GM12878 (cell line): ENCODE results near the gene HDDC3. TPM values are rescaled to one million over a fixed set of nuclear protein-coding genes. Genes with fewer than 3 reads are reported as not detected.

Experiments
- ATF7 ChIP-seq: fragments of 450-650 bp; IDR thresholded peaks from 2 replicates; pipeline ENCODE4 v1.6.1; 2016; ENCODE audit warnings: low read depth, mild to moderate bottlenecking
- BHLHE40 ChIP-seq, 2 experiments: fragments of 450-650 bp in 1 of 2; IDR thresholded peaks; 2 replicates each; pipeline ENCODE4 v1.6.1; 2011 to 2017; ENCODE audit warnings: low read depth in 2 of 2, borderline replicate concordance in 1 of 2, improper control_type of control experiment in 1 of 2, low read length in 1 of 2, mild to moderate bottlenecking in 1 of 2
- ESRRA ChIP-seq: IDR thresholded peaks from 2 replicates; pipeline ENCODE4 v1.6.1; 2012; ENCODE audit warnings: mild to moderate bottlenecking, low read length, improper control_type of control experiment
- FOS ChIP-seq: IDR thresholded peaks from 3 replicates; pipeline ENCODE4 v1.6.1; 2011; ENCODE audit warnings: borderline replicate concordance; ENCODE audit not compliant: insufficient read length; ENCODE audit errors: extremely low read depth
- NR2C2 ChIP-seq: IDR thresholded peaks from 2 replicates; pipeline ENCODE4 v1.6.1; 2011; ENCODE audit warnings: borderline replicate concordance, low read depth; ENCODE audit not compliant: control insufficient read depth, insufficient read length
- SMAD1 ChIP-seq: fragments of 450-650 bp; IDR thresholded peaks from 2 replicates; pipeline ENCODE4 v1.6.1; 2018; ENCODE audit warnings: mild to moderate bottlenecking, low read depth; ENCODE audit not compliant: partially characterized antibody
- STAT3 ChIP-seq: IDR thresholded peaks from 2 replicates; pipeline ENCODE4 v1.6.1; 2011; ENCODE audit warnings: low read depth, low read length, improper control_type of control experiment
- TAF1 ChIP-seq: IDR thresholded peaks from 2 replicates; pipeline ENCODE4 v1.6.1; 2011; ENCODE audit warnings: mild to moderate bottlenecking, low read depth, low read length, borderline replicate concordance
- polyA plus RNA-seq, 11 experiments: library from polyadenylated mRNA; depleted of rRNA in 4 of 11; unstranded in 6 of 11; stranded (reverse) in 5 of 11; fragments of >200 nt; fragmentation: Nextera tagmentation in 4 of 11; fragmentation: Illumina TruSeq in 1 of 11; extraction: Ambion mirVana in 4 of 11; extraction: Trizol in 1 of 11; gene quantifications; 1 replicate in 1 of 11; 2 replicates in 10 of 11; pipeline versions ENCODE4 v1.2.1 to v1.2.3, GENCODE V29; 2011 to 2016; ENCODE audit warnings: inconsistent platforms in 2 of 11, missing spikeins in 2 of 11, low read depth in 1 of 11
- total RNA-seq, 4 experiments: library from RNA; depleted of rRNA in 3 of 4; stranded (reverse); fragments of >200 nt in 3 of 4; fragmentation: Illumina TruSeq in 1 of 4; extraction: Trizol in 1 of 4; gene quantifications; 2 replicates each; pipeline versions ENCODE4 v1.2.1 to v1.2.3, GENCODE V29; 2013 to 2021
- TF ChIP-seq, protein P1 (sequence below): fragments of 450-650 bp; IDR thresholded peaks from 2 replicates; pipeline ENCODE4 v1.6.1; 2016; ENCODE audit warnings: mild to moderate bottlenecking
- TF ChIP-seq, protein P2 (sequence below): fragments of 450-650 bp; formaldehyde crosslinking; IDR thresholded peaks from 2 replicates; pipeline ENCODE4 v1.5.0; 2022; ENCODE audit warnings: mild to moderate bottlenecking, missing genetic modification characterization
- TF ChIP-seq, protein P3 (sequence below): fragments of 450-650 bp; conservative IDR thresholded peaks from 2 replicates; pipeline ENCODE4 v1.6.1; 2017; ENCODE audit warnings: mild to moderate bottlenecking, moderate library complexity
- TF ChIP-seq, protein P4 (sequence below): fragments of 450-650 bp; IDR thresholded peaks from 2 replicates; pipeline ENCODE4 v1.6.1; 2017; ENCODE audit warnings: antibody characterized with exemption, mild to moderate bottlenecking, moderate library complexity
- TF ChIP-seq, protein P5 (sequence below): IDR thresholded peaks from 2 replicates; pipeline ENCODE4 v1.6.1; 2012; ENCODE audit warnings: low read depth, low read length, improper control_type of control experiment
- TF ChIP-seq, protein P6 (sequence below), 3 experiments: IDR thresholded peaks in 2 of 3; conservative IDR thresholded peaks in 1 of 3; 2 replicates each; pipeline ENCODE4 v1.5.1; 2011; ENCODE audit warnings: low read depth in 3 of 3, low read length in 3 of 3, mild to moderate bottlenecking in 3 of 3, control low read depth in 2 of 3, moderate library complexity in 2 of 3, inconsistent platforms in 1 of 3, mixed read lengths in 1 of 3; ENCODE audit not compliant: control insufficient read depth in 2 of 3, insufficient read depth in 1 of 3; ENCODE audit errors: extremely low read depth in 1 of 3

HDDC3 gene
- total and polyA plus RNA-seq, 10 of the 15 experiments (the other 5 are each of a cell fraction or from before 2014, with no cell fraction given), result 5.6 to 39.5 (median 23.0) TPM

DNA sequence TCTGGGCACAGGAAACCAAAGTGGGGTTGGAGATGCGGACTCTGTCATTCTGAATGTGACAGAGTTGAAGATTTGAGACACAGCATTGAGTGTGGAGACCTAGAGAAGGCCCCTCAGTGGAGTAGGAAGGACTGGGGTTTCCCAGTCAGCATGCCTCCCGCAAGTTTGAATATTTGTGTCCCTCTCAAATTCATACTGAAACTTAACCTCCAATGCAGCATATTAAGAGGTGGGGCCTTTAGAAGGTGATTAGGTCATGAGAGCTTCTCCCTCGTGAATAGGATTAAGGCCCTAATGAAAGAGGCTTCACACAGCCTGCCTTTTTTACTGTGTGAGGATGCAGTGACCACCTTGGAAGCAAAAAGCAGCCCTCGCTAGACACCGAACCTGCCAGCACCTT lies 8.0 kb downstream of the HDDC3 start (continued):
- TF ChIP-seq, protein P1, sequence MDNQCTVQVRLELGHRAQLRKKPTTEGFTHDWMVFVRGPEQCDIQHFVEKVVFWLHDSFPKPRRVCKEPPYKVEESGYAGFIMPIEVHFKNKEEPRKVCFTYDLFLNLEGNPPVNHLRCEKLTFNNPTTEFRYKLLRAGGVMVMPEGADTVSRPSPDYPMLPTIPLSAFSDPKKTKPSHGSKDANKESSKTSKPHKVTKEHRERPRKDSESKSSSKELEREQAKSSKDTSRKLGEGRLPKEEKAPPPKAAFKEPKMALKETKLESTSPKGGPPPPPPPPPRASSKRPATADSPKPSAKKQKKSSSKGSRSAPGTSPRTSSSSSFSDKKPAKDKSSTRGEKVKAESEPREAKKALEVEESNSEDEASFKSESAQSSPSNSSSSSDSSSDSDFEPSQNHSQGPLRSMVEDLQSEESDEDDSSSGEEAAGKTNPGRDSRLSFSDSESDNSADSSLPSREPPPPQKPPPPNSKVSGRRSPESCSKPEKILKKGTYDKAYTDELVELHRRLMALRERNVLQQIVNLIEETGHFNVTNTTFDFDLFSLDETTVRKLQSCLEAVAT, result no peak
- TF ChIP-seq STAT3 (no peak), ESRRA (no peak), FOS (no peak), SMAD1 (peak; percentile 14), ATF7 (peak; percentile 76), BHLHE40 (IDR thresholded peaks at IDR 0.05; ENCODE audit: borderline replicate concordance in 1 of 2, low read depth in 2 of 2, low read length in 1 of 2) (peak; percentile 43 to 48; a peak in 2 of 4 replicates), TAF1 (no peak), NR2C2 (no peak)
- TF ChIP-seq, protein P2, sequence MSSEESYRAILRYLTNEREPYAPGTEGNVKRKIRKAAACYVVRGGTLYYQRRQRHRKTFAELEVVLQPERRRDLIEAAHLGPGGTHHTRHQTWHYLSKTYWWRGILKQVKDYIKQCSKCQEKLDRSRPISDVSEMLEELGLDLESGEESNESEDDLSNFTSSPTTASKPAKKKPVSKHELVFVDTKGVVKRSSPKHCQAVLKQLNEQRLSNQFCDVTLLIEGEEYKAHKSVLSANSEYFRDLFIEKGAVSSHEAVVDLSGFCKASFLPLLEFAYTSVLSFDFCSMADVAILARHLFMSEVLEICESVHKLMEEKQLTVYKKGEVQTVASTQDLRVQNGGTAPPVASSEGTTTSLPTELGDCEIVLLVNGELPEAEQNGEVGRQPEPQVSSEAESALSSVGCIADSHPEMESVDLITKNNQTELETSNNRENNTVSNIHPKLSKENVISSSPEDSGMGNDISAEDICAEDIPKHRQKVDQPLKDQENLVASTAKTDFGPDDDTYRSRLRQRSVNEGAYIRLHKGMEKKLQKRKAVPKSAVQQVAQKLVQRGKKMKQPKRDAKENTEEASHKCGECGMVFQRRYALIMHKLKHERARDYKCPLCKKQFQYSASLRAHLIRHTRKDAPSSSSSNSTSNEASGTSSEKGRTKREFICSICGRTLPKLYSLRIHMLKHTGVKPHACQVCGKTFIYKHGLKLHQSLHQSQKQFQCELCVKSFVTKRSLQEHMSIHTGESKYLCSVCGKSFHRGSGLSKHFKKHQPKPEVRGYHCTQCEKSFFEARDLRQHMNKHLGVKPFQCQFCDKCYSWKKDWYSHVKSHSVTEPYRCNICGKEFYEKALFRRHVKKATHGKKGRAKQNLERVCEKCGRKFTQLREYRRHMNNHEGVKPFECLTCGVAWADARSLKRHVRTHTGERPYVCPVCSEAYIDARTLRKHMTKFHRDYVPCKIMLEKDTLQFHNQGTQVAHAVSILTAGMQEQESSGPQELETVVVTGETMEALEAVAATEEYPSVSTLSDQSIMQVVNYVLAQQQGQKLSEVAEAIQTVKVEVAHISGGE (CRISPR knock-in tag), result no peak
- TF ChIP-seq, protein P3, sequence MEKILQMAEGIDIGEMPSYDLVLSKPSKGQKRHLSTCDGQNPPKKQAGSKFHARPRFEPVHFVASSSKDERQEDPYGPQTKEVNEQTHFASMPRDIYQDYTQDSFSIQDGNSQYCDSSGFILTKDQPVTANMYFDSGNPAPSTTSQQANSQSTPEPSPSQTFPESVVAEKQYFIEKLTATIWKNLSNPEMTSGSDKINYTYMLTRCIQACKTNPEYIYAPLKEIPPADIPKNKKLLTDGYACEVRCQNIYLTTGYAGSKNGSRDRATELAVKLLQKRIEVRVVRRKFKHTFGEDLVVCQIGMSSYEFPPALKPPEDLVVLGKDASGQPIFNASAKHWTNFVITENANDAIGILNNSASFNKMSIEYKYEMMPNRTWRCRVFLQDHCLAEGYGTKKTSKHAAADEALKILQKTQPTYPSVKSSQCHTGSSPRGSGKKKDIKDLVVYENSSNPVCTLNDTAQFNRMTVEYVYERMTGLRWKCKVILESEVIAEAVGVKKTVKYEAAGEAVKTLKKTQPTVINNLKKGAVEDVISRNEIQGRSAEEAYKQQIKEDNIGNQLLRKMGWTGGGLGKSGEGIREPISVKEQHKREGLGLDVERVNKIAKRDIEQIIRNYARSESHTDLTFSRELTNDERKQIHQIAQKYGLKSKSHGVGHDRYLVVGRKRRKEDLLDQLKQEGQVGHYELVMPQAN, result no peak
- TF ChIP-seq, protein P4, sequence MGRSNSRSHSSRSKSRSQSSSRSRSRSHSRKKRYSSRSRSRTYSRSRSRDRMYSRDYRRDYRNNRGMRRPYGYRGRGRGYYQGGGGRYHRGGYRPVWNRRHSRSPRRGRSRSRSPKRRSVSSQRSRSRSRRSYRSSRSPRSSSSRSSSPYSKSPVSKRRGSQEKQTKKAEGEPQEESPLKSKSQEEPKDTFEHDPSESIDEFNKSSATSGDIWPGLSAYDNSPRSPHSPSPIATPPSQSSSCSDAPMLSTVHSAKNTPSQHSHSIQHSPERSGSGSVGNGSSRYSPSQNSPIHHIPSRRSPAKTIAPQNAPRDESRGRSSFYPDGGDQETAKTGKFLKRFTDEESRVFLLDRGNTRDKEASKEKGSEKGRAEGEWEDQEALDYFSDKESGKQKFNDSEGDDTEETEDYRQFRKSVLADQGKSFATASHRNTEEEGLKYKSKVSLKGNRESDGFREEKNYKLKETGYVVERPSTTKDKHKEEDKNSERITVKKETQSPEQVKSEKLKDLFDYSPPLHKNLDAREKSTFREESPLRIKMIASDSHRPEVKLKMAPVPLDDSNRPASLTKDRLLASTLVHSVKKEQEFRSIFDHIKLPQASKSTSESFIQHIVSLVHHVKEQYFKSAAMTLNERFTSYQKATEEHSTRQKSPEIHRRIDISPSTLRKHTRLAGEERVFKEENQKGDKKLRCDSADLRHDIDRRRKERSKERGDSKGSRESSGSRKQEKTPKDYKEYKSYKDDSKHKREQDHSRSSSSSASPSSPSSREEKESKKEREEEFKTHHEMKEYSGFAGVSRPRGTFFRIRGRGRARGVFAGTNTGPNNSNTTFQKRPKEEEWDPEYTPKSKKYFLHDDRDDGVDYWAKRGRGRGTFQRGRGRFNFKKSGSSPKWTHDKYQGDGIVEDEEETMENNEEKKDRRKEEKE, result no peak
- TF ChIP-seq, protein P5, sequence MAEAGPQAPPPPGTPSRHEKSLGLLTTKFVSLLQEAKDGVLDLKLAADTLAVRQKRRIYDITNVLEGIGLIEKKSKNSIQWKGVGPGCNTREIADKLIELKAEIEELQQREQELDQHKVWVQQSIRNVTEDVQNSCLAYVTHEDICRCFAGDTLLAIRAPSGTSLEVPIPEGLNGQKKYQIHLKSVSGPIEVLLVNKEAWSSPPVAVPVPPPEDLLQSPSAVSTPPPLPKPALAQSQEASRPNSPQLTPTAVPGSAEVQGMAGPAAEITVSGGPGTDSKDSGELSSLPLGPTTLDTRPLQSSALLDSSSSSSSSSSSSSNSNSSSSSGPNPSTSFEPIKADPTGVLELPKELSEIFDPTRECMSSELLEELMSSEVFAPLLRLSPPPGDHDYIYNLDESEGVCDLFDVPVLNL, result no peak
- TF ChIP-seq, protein P6, sequence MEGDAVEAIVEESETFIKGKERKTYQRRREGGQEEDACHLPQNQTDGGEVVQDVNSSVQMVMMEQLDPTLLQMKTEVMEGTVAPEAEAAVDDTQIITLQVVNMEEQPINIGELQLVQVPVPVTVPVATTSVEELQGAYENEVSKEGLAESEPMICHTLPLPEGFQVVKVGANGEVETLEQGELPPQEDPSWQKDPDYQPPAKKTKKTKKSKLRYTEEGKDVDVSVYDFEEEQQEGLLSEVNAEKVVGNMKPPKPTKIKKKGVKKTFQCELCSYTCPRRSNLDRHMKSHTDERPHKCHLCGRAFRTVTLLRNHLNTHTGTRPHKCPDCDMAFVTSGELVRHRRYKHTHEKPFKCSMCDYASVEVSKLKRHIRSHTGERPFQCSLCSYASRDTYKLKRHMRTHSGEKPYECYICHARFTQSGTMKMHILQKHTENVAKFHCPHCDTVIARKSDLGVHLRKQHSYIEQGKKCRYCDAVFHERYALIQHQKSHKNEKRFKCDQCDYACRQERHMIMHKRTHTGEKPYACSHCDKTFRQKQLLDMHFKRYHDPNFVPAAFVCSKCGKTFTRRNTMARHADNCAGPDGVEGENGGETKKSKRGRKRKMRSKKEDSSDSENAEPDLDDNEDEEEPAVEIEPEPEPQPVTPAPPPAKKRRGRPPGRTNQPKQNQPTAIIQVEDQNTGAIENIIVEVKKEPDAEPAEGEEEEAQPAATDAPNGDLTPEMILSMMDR (IDR thresholded peaks at IDR 0.05 in 2 of 3, conservative IDR thresholded peaks at IDR 0.05 in 1 of 3; ENCODE audit: control insufficient read depth in 2 of 3, extremely low read depth in 1 of 3, insufficient read depth in 1 of 3, low read depth in 3 of 3, low read length in 3 of 3), result no peak
